ENCODE data around the gene WNT1. TPM values are rescaled to one million over a fixed set of nuclear protein-coding genes. Genes with fewer than 3 reads are reported as not detected.

Gene WNT1
- total and polyA plus RNA-seq, 2 donors (not counting 1 experiment from before 2014, with no cell fraction given): not detected

DNA sequence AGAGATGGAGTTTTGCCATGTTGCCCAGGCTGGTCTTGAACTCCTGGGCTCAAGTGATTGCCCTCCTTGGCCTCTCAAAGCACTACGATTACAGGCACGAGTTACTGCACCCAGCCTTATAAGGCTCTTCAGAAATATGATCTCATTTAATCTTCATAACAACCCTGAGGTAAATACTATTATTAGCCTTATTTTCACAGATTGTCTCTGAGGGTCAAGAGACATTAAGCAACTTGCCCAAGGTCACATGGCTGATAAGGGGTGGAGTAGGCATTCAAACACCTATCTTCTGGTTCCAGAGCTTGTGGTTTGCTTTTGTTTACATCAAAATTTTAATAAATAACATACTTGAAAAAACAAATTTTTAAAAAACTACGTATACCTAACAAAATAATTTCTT, 35.3 kb downstream of the WNT1 start:
- no peak overlapping the region for H3K27ac ChIP-seq (ENCODE audit: insufficient read depth, low read length)
- no peak for TF ChIP-seq EZH2 (IDR thresholded peaks at IDR 0.05; ENCODE audit: low read length, missing control alignments)
- TF ChIP-seq, protein P1, sequence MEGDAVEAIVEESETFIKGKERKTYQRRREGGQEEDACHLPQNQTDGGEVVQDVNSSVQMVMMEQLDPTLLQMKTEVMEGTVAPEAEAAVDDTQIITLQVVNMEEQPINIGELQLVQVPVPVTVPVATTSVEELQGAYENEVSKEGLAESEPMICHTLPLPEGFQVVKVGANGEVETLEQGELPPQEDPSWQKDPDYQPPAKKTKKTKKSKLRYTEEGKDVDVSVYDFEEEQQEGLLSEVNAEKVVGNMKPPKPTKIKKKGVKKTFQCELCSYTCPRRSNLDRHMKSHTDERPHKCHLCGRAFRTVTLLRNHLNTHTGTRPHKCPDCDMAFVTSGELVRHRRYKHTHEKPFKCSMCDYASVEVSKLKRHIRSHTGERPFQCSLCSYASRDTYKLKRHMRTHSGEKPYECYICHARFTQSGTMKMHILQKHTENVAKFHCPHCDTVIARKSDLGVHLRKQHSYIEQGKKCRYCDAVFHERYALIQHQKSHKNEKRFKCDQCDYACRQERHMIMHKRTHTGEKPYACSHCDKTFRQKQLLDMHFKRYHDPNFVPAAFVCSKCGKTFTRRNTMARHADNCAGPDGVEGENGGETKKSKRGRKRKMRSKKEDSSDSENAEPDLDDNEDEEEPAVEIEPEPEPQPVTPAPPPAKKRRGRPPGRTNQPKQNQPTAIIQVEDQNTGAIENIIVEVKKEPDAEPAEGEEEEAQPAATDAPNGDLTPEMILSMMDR (conservative IDR thresholded peaks at IDR 0.05 in 1 of 2, IDR thresholded peaks at IDR 0.05 in 1 of 2; ENCODE audit: low read depth in 1 of 2, low read length in 2 of 2): no peak
- peaks cover 6% of the 10 kb centered on the region for H3K36me3 ChIP-seq (ENCODE audit: control insufficient read depth, insufficient read depth, low read length)
- H3K4me2 ChIP-seq (ENCODE audit: extremely low read depth, insufficient read depth, low read length): no peak overlapping the region
- H3K9me3 ChIP-seq (ENCODE audit: control insufficient read depth, insufficient read depth, low read depth, low read length): no peaks in the 10 kb centered on the region
- DNase-seq (ENCODE audit: low read depth in 2 of 2): no peak
- H3K4me3 ChIP-seq (replicated peaks in 1 of 4; ENCODE audit: control extremely low read depth in 1 of 4, insufficient read depth in 1 of 4, low read depth in 3 of 4, low read length in 4 of 4): no peak overlapping the region
- no peak overlapping the region for H2AFZ ChIP-seq (ENCODE audit: low read length)
- H3K4me1 ChIP-seq (ENCODE audit: control insufficient read depth, extremely low read depth, insufficient read depth, low read length): no peaks in the 10 kb centered on the region
- H3K27me3 ChIP-seq (ENCODE audit: control insufficient read depth, insufficient read depth, low read length): no peaks in the 10 kb centered on the region
- no peak overlapping the region for H3K9ac ChIP-seq (ENCODE audit: insufficient read depth, low read length)
- H4K20me1 ChIP-seq (ENCODE audit: control insufficient read depth, extremely low read depth, insufficient read depth, low read length): no peaks in the 10 kb centered on the region
- H3K79me2 ChIP-seq (ENCODE audit: control insufficient read depth, insufficient read depth, low read length): peaks cover 20% of the 10 kb centered on the region

DNA sequence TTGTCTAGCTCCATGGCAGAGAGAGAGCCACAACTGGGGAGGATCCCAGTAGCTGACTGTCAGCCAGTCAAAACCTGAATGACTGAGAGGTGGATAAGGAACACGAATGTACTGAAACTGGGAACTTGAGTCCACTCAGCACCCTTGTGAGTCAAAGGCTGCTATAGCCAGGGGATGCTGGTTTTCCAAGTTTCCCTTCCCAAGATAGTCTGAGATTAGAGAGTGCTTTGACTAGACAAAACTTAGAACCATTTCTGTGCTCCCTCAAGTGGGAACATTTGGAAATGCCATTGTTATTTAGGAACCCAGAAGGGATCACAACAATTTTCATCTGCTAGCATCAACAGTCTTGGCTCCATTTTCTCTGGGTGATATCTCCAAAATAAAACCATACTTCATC, 36.4 kb downstream of the WNT1 start:
- Histone ChIP-seq H3K4me2 (ENCODE audit: extremely low read depth, insufficient read depth, low read length) (no peak overlapping the region), H3K9me3 (ENCODE audit: control insufficient read depth, insufficient read depth, low read depth, low read length) (no peaks in the 10 kb centered on the region), H3K4me1 (ENCODE audit: control insufficient read depth, extremely low read depth, insufficient read depth, low read length) (no peaks in the 10 kb centered on the region), H3K36me3 (ENCODE audit: control insufficient read depth, insufficient read depth, low read length) (peaks cover 6% of the 10 kb centered on the region), H3K27ac (ENCODE audit: insufficient read depth, low read length) (no peak overlapping the region), H3K79me2 (ENCODE audit: control insufficient read depth, insufficient read depth, low read length) (peaks cover 20% of the 10 kb centered on the region), H3K9ac (ENCODE audit: insufficient read depth, low read length) (no peak overlapping the region), H2AFZ (ENCODE audit: low read length) (no peak overlapping the region), H3K27me3 (ENCODE audit: control insufficient read depth, insufficient read depth, low read length) (no peaks in the 10 kb centered on the region), H4K20me1 (ENCODE audit: control insufficient read depth, extremely low read depth, insufficient read depth, low read length) (no peaks in the 10 kb centered on the region), H3K4me3 (replicated peaks in 1 of 4; ENCODE audit: control extremely low read depth in 1 of 4, insufficient read depth in 1 of 4, low read depth in 3 of 4, low read length in 4 of 4) (no peak overlapping the region)
- peak; percentile 28 to 49 for DNase-seq (ENCODE audit: low read depth in 2 of 2)
- TF ChIP-seq EZH2 (IDR thresholded peaks at IDR 0.05; ENCODE audit: low read length, missing control alignments): no peak
- TF ChIP-seq, protein P1 (conservative IDR thresholded peaks at IDR 0.05 in 1 of 2, IDR thresholded peaks at IDR 0.05 in 1 of 2; ENCODE audit: low read depth in 1 of 2, low read length in 2 of 2): peak; percentile 36 to 40

DNA sequence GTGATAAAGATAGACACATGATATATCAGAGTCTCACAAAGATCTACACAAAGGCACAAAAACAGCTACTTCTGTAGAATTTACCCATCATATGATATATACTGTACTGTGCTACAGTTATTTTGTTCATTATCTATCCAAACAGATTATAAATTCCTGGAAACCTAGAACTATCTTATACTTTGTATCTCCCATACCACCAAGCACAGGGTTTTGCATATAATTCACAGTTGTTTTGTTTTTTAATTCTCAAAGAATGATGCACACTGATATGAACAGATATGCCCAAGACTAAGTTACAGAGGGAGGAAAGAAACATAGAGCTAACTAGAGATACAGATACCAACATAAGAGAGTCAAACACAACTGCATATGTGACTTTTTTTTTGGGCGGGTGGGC, 37.1 kb downstream of the WNT1 start:
- Histone ChIP-seq H3K9me3 (ENCODE audit: control insufficient read depth, insufficient read depth, low read depth, low read length) (no peaks in the 10 kb centered on the region), H3K79me2 (ENCODE audit: control insufficient read depth, insufficient read depth, low read length) (peaks cover 20% of the 10 kb centered on the region), H3K27me3 (ENCODE audit: control insufficient read depth, insufficient read depth, low read length) (no peaks in the 10 kb centered on the region), H3K4me2 (ENCODE audit: extremely low read depth, insufficient read depth, low read length) (no peak overlapping the region), H3K4me3 (replicated peaks in 1 of 4; ENCODE audit: control extremely low read depth in 1 of 4, insufficient read depth in 1 of 4, low read depth in 3 of 4, low read length in 4 of 4) (no peak overlapping the region), H3K9ac (ENCODE audit: insufficient read depth, low read length) (no peak overlapping the region), H3K4me1 (ENCODE audit: control insufficient read depth, extremely low read depth, insufficient read depth, low read length) (no peaks in the 10 kb centered on the region), H3K36me3 (ENCODE audit: control insufficient read depth, insufficient read depth, low read length) (peaks cover 6% of the 10 kb centered on the region), H2AFZ (ENCODE audit: low read length) (no peak overlapping the region), H3K27ac (ENCODE audit: insufficient read depth, low read length) (no peak overlapping the region), H4K20me1 (ENCODE audit: control insufficient read depth, extremely low read depth, insufficient read depth, low read length) (no peaks in the 10 kb centered on the region)
- TF ChIP-seq, protein P1 (conservative IDR thresholded peaks at IDR 0.05 in 1 of 2, IDR thresholded peaks at IDR 0.05 in 1 of 2; ENCODE audit: low read depth in 1 of 2, low read length in 2 of 2): no peak
- no peak for TF ChIP-seq EZH2 (IDR thresholded peaks at IDR 0.05; ENCODE audit: low read length, missing control alignments)
- no peak for DNase-seq (ENCODE audit: low read depth in 2 of 2)

All from fibroblast of lung (primary cell).